ENCODE results near the gene CHD8. TPM values are rescaled to one million over a fixed set of nuclear protein-coding genes. Genes with fewer than 3 reads are reported as not detected.
A peak's percentile ranks its signal among the peaks of the same experiment; 100 is the strongest.

Gene CHD8
- total and polyA plus RNA-seq, 10 of the 15 experiments (the other 5 are each of a cell fraction or from before 2014, with no cell fraction given), result 20.2 to 79.5 (median 35.5) TPM

- H3K79me2 ChIP-seq (ENCODE audit: control insufficient read depth, insufficient read depth, low read length), result peaks cover 2% of the 10 kb centered on the region; the same call in 1 of the 2 replicates
- intact Hi-C loops (cut with micrococcal nuclease; ENCODE audit: unreplicated experiment) (loop anchor here (1.0 kb wide), 1 partner anchor 58 kb away; no protein-coding TSS in a partner anchor), in situ Hi-C loops (cut with MboI) (no loop called here)
- H3K27ac ChIP-seq (ENCODE audit: control insufficient read depth, insufficient read depth), result 0 out of 2 replicates have a peak overlapping the region, but pooled peaks have one; percentile 2
- POLR2A ChIA-PET, result interaction anchor here (0.7 to 1.8 kb wide), 8 partner anchors 10 to 58 kb away, joined by 3 to 13 read pairs (median 6); partner anchors contain the start of genes CHD8, METTL3 and SALL2
- WGBS (ENCODE audit: insufficient coverage, insufficient replicate concordance, low lambda C conversion rate, missing lambda C conversion rate), result 65% methylated on average over 5 of the region's 5 CpGs
- peaks cover 11 to 43% of the 10 kb centered on the region in 2 experiments for H3K36me3 ChIP-seq (ENCODE audit: control insufficient read depth in 2 of 2, insufficient read depth in 2 of 2, low read length in 1 of 2)
- peak; percentile 86 for FAIRE-seq
- RAD21 ChIA-PET (ENCODE audit: unreplicated experiment), result interaction anchor here (0.7 to 6.1 kb wide), 29 partner anchors 8 to 406 kb away, joined by 3 to 141 read pairs (median 4); partner anchors contain the start of genes CHD8, METTL3, OR10G3 and RAB2B
- H3K4me2 ChIP-seq (ENCODE audit: control insufficient read depth, insufficient read depth), result no peak overlapping the region
- no peaks in the 10 kb centered on the region for H4K20me1 ChIP-seq (ENCODE audit: control insufficient read depth, insufficient read depth)
- no peaks in the 10 kb centered on the region for H3K27me3 ChIP-seq (replicated peaks in 1 of 2; ENCODE audit: control insufficient read depth in 2 of 2, insufficient read depth in 2 of 2, low read length in 1 of 2)
- SMC1A ChIA-PET (ENCODE audit: uncharacterized antibody, unreplicated experiment), result interaction anchor here (0.6 to 3.6 kb wide), 41 partner anchors 9 to 1328 kb away, joined by 3 to 133 read pairs (median 4); partner anchors contain the start of genes CHD8, METTL3, RAB2B and SALL2
- H3K9ac ChIP-seq (ENCODE audit: control insufficient read depth, insufficient read depth, low read length), result no peak overlapping the region
- ATAC-seq, result peak; percentile 89
- no peaks in the 10 kb centered on the region for H3K9me3 ChIP-seq (replicated peaks; ENCODE audit: control insufficient read depth, insufficient read depth, low read length)
- TSS peak; percentile 17 for BruUV-seq (replicated peaks)
- H3K4me3 ChIP-seq, result no peak overlapping the region
- no peak overlapping the region for H2AFZ ChIP-seq (ENCODE audit: control insufficient read depth, low read depth, low read length)
- no peak for DNase-seq (ENCODE audit: low read depth, low spot score)
- no peaks in the 10 kb centered on the region for H3K4me1 ChIP-seq (ENCODE audit: control insufficient read depth, insufficient read depth, low read length)
- CTCF ChIA-PET, result interaction anchor here (0.6 to 7.8 kb wide), 39 partner anchors 11 to 394 kb away, joined by 3 to 207 read pairs (median 5); partner anchors contain the start of genes CHD8, METTL3, RAB2B and SALL2
- TF ChIP-seq EP300 (IDR thresholded peaks at IDR 0.05; ENCODE audit: borderline replicate concordance in 1 of 2, control insufficient read depth in 1 of 2, low read depth in 2 of 2, low read length in 2 of 2), result peak; percentile 15; a peak in 1 of 4 replicates
- TF ChIP-seq STAT3 (IDR thresholded peaks at IDR 0.05; ENCODE audit: low read depth, low read length), result no peak
- TF ChIP-seq GATAD2B (conservative IDR thresholded peaks at IDR 0.05; ENCODE audit: low read depth), result peak; percentile 28; the same call in 1 of the 2 replicates
- TF ChIP-seq IRF5 (IDR thresholded peaks at IDR 0.05; ENCODE audit: borderline replicate concordance), result no peak
- 0 out of 2 replicates have a peak, but pooled peaks have one; percentile 15 for TF ChIP-seq ZNF24 (IDR thresholded peaks at IDR 0.05)
- TF ChIP-seq MEF2B (IDR thresholded peaks at IDR 0.05; ENCODE audit: partially characterized antibody, poor library complexity, severe bottlenecking), result peak; percentile 74
- TF ChIP-seq, protein P1, sequence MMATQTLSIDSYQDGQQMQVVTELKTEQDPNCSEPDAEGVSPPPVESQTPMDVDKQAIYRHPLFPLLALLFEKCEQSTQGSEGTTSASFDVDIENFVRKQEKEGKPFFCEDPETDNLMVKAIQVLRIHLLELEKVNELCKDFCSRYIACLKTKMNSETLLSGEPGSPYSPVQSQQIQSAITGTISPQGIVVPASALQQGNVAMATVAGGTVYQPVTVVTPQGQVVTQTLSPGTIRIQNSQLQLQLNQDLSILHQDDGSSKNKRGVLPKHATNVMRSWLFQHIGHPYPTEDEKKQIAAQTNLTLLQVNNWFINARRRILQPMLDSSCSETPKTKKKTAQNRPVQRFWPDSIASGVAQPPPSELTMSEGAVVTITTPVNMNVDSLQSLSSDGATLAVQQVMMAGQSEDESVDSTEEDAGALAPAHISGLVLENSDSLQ (IDR thresholded peaks at IDR 0.05), result peak; percentile 82
- TF ChIP-seq ZNF207 (IDR thresholded peaks at IDR 0.05; ENCODE audit: borderline replicate concordance), result no peak
- no peak for TF ChIP-seq TARDBP (IDR thresholded peaks at IDR 0.05; ENCODE audit: borderline replicate concordance)
- no peak for TF ChIP-seq BHLHE40 (IDR thresholded peaks at IDR 0.05; ENCODE audit: borderline replicate concordance in 1 of 2, low read depth in 2 of 2, low read length in 1 of 2)
- peak; percentile 39; the same call in 1 of the 2 replicates for TF ChIP-seq IKZF1 (conservative IDR thresholded peaks at IDR 0.05)
- no peak for TF ChIP-seq NFYB (IDR thresholded peaks at IDR 0.05; ENCODE audit: insufficient read depth, low read depth, low read length)
- peak; percentile 73 for TF ChIP-seq PBX3 (IDR thresholded peaks at IDR 0.05; ENCODE audit: insufficient replicate concordance, low read depth, low read length)
- TF ChIP-seq RB1 (IDR thresholded peaks at IDR 0.05; ENCODE audit: borderline replicate concordance), result no peak
- TF ChIP-seq SMAD1 (IDR thresholded peaks at IDR 0.05; ENCODE audit: low read depth, partially characterized antibody), result no peak
- peak; percentile 74 for TF ChIP-seq RAD21 (IDR thresholded peaks at IDR 0.05; ENCODE audit: insufficient read depth, low read depth, low read length)
- no peak for TF ChIP-seq POLR2AphosphoS5 (IDR thresholded peaks at IDR 0.05; ENCODE audit: low read length)
- TF ChIP-seq ATF7 (IDR thresholded peaks at IDR 0.05; ENCODE audit: low read depth), result peak; percentile 50; the same call in 1 of the 2 replicates
Observed at GRCh38 chr14:21498540-21499526, 42.9 kb upstream of the CHD8 start.

All from GM12878 (cell line).